ENCODE measurements around the gene FAM193B. TPM values are rescaled to one million over a fixed set of nuclear protein-coding genes. Genes with fewer than 3 reads are reported as not detected.
A peak's percentile ranks its signal among the peaks of the same experiment; 100 is the strongest.

FAM193B gene
- total RNA-seq, 2 experiments from 2014 or later: 70.7 to 75.4 TPM

- H3K4me1 Mint-ChIP-seq (ENCODE audit: low read depth): peaks cover 24% of the 10 kb centered on the region
- peak overlapping the region; percentile 79 for H3K27ac Mint-ChIP-seq
- POLR2A ChIA-PET: interaction anchor here (0.6 to 1.3 kb wide), 3 partner anchors 21 to 65 kb away, joined by 3 read pairs; no protein-coding TSS in a partner anchor
- peaks cover 9% of the 10 kb centered on the region for H3K36me3 Mint-ChIP-seq
- H3K9me3 Mint-ChIP-seq: no peaks in the 10 kb centered on the region
- H3K4me3 Mint-ChIP-seq: no peak overlapping the region
- intact Hi-C loops (cut with micrococcal nuclease): loop anchor here (5.0 kb wide), 1 partner anchor 382 kb away; no protein-coding TSS in a partner anchor
- H3K27me3 Mint-ChIP-seq: peaks cover 8% of the 10 kb centered on the region
- peak; percentile 61 for DNase-seq
- CTCF ChIA-PET: interaction anchor here (0.6 to 4.2 kb wide), 9 partner anchors 22 to 185 kb away, joined by 3 to 26 read pairs (median 8); partner anchors contain the start of genes DDX41 and GRK6
These were observed 59.8 kb downstream of the FAM193B start for GRCh38 chr5:177494346-177495195.

- H3K4me1 Mint-ChIP-seq (ENCODE audit: low read depth): peaks cover 24% of the 10 kb centered on the region
- CTCF ChIA-PET: interaction anchor here (0.6 to 3.8 kb wide), 7 partner anchors 23 to 184 kb away, joined by 3 to 26 read pairs (median 8); partner anchors contain the start of gene DDX41
- peak overlapping the region; percentile 79 for H3K27ac Mint-ChIP-seq
- no peak overlapping the region for H3K4me3 Mint-ChIP-seq
- peaks cover 9% of the 10 kb centered on the region for H3K36me3 Mint-ChIP-seq
- intact Hi-C loops (cut with micrococcal nuclease): no loop called here
- H3K27me3 Mint-ChIP-seq: peaks cover 7% of the 10 kb centered on the region
- H3K9me3 Mint-ChIP-seq: no peaks in the 10 kb centered on the region
- POLR2A ChIA-PET: interaction anchor here (1.1 kb wide), 1 partner anchor 39 kb away, joined by 3 read pairs; no protein-coding TSS in a partner anchor
- no peak for DNase-seq
These were observed 60.5 kb downstream of the FAM193B start for GRCh38 chr5:177493795-177494345.

GRCh38 chr5:177492841-177493240 is 61.5 kb downstream of the FAM193B start:
- no peak for DNase-seq
- ChIA-PET POLR2A (no interaction called here), CTCF (interaction anchor here (0.6 to 3.8 kb wide), 9 partner anchors 10 to 1284 kb away, joined by 3 to 26 read pairs (median 3); partner anchors contain the start of gene DDX41)
- no peaks in the 10 kb centered on the region for H3K27me3 Mint-ChIP-seq
- H3K4me3 Mint-ChIP-seq: no peak overlapping the region
- peaks cover 17% of the 10 kb centered on the region for H3K4me1 Mint-ChIP-seq (ENCODE audit: low read depth)
- intact Hi-C loops (cut with micrococcal nuclease): no loop called here
- H3K9me3 Mint-ChIP-seq: no peaks in the 10 kb centered on the region
- H3K36me3 Mint-ChIP-seq: peaks cover 12% of the 10 kb centered on the region
- H3K27ac Mint-ChIP-seq: no peak overlapping the region

GRCh38 chr5:177491983-177492746 is 62.2 kb downstream of the FAM193B start:
- POLR2A ChIA-PET: no interaction called here
- Mint-ChIP-seq H3K9me3 (no peaks in the 10 kb centered on the region), H3K36me3 (peaks cover 14% of the 10 kb centered on the region), H3K4me3 (no peak overlapping the region), H3K4me1 (ENCODE audit: low read depth) (peaks cover 15% of the 10 kb centered on the region), H3K27ac (no peak overlapping the region), H3K27me3 (no peaks in the 10 kb centered on the region)
- intact Hi-C loops (cut with micrococcal nuclease): no loop called here
- DNase-seq: no peak
- CTCF ChIA-PET: interaction anchor here (0.6 to 3.8 kb wide), 8 partner anchors 9 to 1284 kb away, joined by 3 to 26 read pairs (median 3); partner anchors contain the start of gene DDX41

- peaks cover 15% of the 10 kb centered on the region for H3K36me3 Mint-ChIP-seq
- peaks cover 15% of the 10 kb centered on the region for H3K4me1 Mint-ChIP-seq (ENCODE audit: low read depth)
- ChIA-PET CTCF (interaction anchor here (1.0 kb wide), 1 partner anchor 9 kb away, joined by 5 read pairs; no protein-coding TSS in a partner anchor), POLR2A (no interaction called here)
- H3K9me3 Mint-ChIP-seq: no peaks in the 10 kb centered on the region
- no peaks in the 10 kb centered on the region for H3K27me3 Mint-ChIP-seq
- intact Hi-C loops (cut with micrococcal nuclease): no loop called here
- no peak overlapping the region for H3K27ac Mint-ChIP-seq
- DNase-seq: peak; percentile 46
- H3K4me3 Mint-ChIP-seq: no peak overlapping the region
These were observed 62.9 kb downstream of the FAM193B start for GRCh38 chr5:177491429-177491945.

GRCh38 chr5:177490992-177491391 is 63.4 kb downstream of the FAM193B start:
- Mint-ChIP-seq H3K36me3 (peaks cover 15% of the 10 kb centered on the region), H3K9me3 (no peaks in the 10 kb centered on the region), H3K4me3 (no peak overlapping the region), H3K27ac (no peak overlapping the region), H3K27me3 (no peaks in the 10 kb centered on the region), H3K4me1 (ENCODE audit: low read depth) (peaks cover 15% of the 10 kb centered on the region)
- CTCF ChIA-PET: no interaction called here
- POLR2A ChIA-PET: no interaction called here
- intact Hi-C loops (cut with micrococcal nuclease): no loop called here
- no peak for DNase-seq

GRCh38 chr5:177490311-177490991 is 63.9 kb downstream of the FAM193B start:
- H3K27me3 Mint-ChIP-seq: no peaks in the 10 kb centered on the region
- POLR2A ChIA-PET: no interaction called here
- H3K4me1 Mint-ChIP-seq (ENCODE audit: low read depth): peaks cover 15% of the 10 kb centered on the region
- no peaks in the 10 kb centered on the region for H3K9me3 Mint-ChIP-seq
- no peak for DNase-seq
- CTCF ChIA-PET: no interaction called here
- intact Hi-C loops (cut with micrococcal nuclease): no loop called here
- H3K4me3 Mint-ChIP-seq: no peak overlapping the region
- H3K27ac Mint-ChIP-seq: no peak overlapping the region
- peaks cover 15% of the 10 kb centered on the region for H3K36me3 Mint-ChIP-seq

- ChIA-PET POLR2A (no interaction called here), CTCF (no interaction called here)
- Mint-ChIP-seq H3K4me1 (ENCODE audit: low read depth) (peaks cover 6% of the 10 kb centered on the region), H3K36me3 (peaks cover 15% of the 10 kb centered on the region), H3K27ac (no peak overlapping the region), H3K9me3 (no peaks in the 10 kb centered on the region), H3K4me3 (no peak overlapping the region), H3K27me3 (no peaks in the 10 kb centered on the region)
- intact Hi-C loops (cut with micrococcal nuclease): no loop called here
- no peak for DNase-seq
These were observed 65.1 kb downstream of the FAM193B start for GRCh38 chr5:177489119-177489716.

GRCh38 chr5:177487975-177488374 is 66.4 kb downstream of the FAM193B start:
- POLR2A ChIA-PET: no interaction called here
- no peak for DNase-seq
- H3K4me1 Mint-ChIP-seq (ENCODE audit: low read depth): no peaks in the 10 kb centered on the region
- H3K27me3 Mint-ChIP-seq: no peaks in the 10 kb centered on the region
- H3K27ac Mint-ChIP-seq: no peak overlapping the region
- no peak overlapping the region for H3K4me3 Mint-ChIP-seq
- CTCF ChIA-PET: interaction anchor here (0.7 to 1.9 kb wide), 2 partner anchors 13 to 55 kb away, joined by 3 to 6 read pairs; no protein-coding TSS in a partner anchor
- intact Hi-C loops (cut with micrococcal nuclease): no loop called here
- no peaks in the 10 kb centered on the region for H3K9me3 Mint-ChIP-seq
- peaks cover 15% of the 10 kb centered on the region for H3K36me3 Mint-ChIP-seq

- H3K4me3 Mint-ChIP-seq: no peak overlapping the region
- H3K27ac Mint-ChIP-seq: no peak overlapping the region
- intact Hi-C loops (cut with micrococcal nuclease): no loop called here
- no peaks in the 10 kb centered on the region for H3K4me1 Mint-ChIP-seq (ENCODE audit: low read depth)
- peaks cover 15% of the 10 kb centered on the region for H3K36me3 Mint-ChIP-seq
- no peak for DNase-seq
- POLR2A ChIA-PET: no interaction called here
- H3K9me3 Mint-ChIP-seq: no peaks in the 10 kb centered on the region
- CTCF ChIA-PET: interaction anchor here (1.9 kb wide), 1 partner anchor 14 kb away, joined by 6 read pairs; no protein-coding TSS in a partner anchor
- H3K27me3 Mint-ChIP-seq: no peaks in the 10 kb centered on the region
These were observed 67.2 kb downstream of the FAM193B start for GRCh38 chr5:177487144-177487543.

GRCh38 chr5:177486256-177486655 is 68.1 kb downstream of the FAM193B start:
- no peaks in the 10 kb centered on the region for H3K4me1 Mint-ChIP-seq (ENCODE audit: low read depth)
- no peak overlapping the region for H3K4me3 Mint-ChIP-seq
- intact Hi-C loops (cut with micrococcal nuclease): no loop called here
- no peak for DNase-seq
- H3K27ac Mint-ChIP-seq: no peak overlapping the region
- H3K36me3 Mint-ChIP-seq: peaks cover 14% of the 10 kb centered on the region
- ChIA-PET POLR2A (no interaction called here), CTCF (interaction anchor here (1.9 kb wide), 1 partner anchor 15 kb away, joined by 6 read pairs; no protein-coding TSS in a partner anchor)
- H3K27me3 Mint-ChIP-seq: no peaks in the 10 kb centered on the region
- H3K9me3 Mint-ChIP-seq: no peaks in the 10 kb centered on the region

Measured in activated CD4-positive, alpha-beta memory T cell treated with anti-CD3 and anti-CD28 coated beads for 36 hours (primary cell).